Activated T-helper 1 cell treated with anti-CD3 and anti-CD28 coated beads, Interleukin-12 subunit alpha, Interleukin-12 subunit beta, Interleukin-2, Interleukin-4 antibody, amounts not matched to agents 30 ng/mL and 10 ng/mL and 1 ng/mL, durations not matched to agents 14 hours and 24 hours and 36 hours (primary cell): ENCODE measurements around the gene SHB. TPM values are rescaled to one million over a fixed set of nuclear protein-coding genes. Genes with fewer than 3 reads are reported as not detected.
"Not testable (repeated sequence)": the region's sequence is repeated elsewhere in the genome, so short reads cannot be mapped to it uniquely, and the experiment has no call there.

Experiments
- DNase-seq: peaks from one replicate; pipeline ENCODE4 v3.0.0; 2021; ENCODE audit warnings: low spot score
- H3K27ac Mint-ChIP-seq: one replicate; pipeline ENCODE4 v1.8.0; 2021; ENCODE audit warnings: mild to moderate bottlenecking, mixed read lengths
- H3K27me3 Mint-ChIP-seq: one replicate; pipeline ENCODE4 v1.8.0; 2022; ENCODE audit warnings: mild to moderate bottlenecking, moderate library complexity, mixed read lengths; ENCODE audit not compliant: insufficient read depth
- H3K36me3 Mint-ChIP-seq: one replicate; pipeline ENCODE4 v1.8.0; 2021; ENCODE audit warnings: low read depth, mixed read lengths
- H3K4me1 Mint-ChIP-seq: one replicate; pipeline ENCODE4 v1.8.0; 2021; ENCODE audit warnings: low read depth, mixed read lengths
- H3K4me3 Mint-ChIP-seq: one replicate; pipeline ENCODE4 v1.8.0; 2021; ENCODE audit warnings: mild to moderate bottlenecking, moderate library complexity, mixed read lengths
- H3K9me3 Mint-ChIP-seq: one replicate; pipeline ENCODE4 v1.8.0; 2021; ENCODE audit warnings: mixed read lengths
- intact Hi-C: fragments of 100-400 bp; cut with micrococcal nuclease; formaldehyde crosslinking; loops from one replicate; pipeline ENCODE4 v1.15.1; 2024
- total RNA-seq: library from RNA; stranded (reverse); gene quantifications from 2 replicates; pipeline ENCODE4 v1.2.3, GENCODE V29; 2022

The SHB gene
- total RNA-seq, 1 donor from 2014 or later: 1.7 TPM

DNA sequence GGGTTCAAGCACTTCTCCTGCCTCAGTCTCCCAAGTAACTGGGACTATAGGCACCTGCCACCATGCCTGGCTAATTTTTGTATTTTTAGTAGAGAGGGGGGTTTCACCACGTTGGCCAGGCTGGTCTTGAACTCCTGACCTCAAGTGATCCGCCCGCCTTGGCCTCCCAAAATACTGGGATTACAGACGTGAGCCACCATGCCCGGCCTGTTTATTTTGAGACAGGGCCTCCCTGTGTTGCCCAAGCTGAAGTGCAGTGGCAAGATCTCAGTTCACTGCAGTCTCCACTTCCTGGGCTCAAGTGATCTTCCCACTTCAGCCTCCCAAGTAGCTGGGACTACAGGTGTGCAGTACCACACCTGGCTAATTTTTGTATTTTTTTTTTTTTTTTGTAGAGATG lies 159.2 kb downstream of the SHB start:
- H3K36me3 Mint-ChIP-seq, H3K4me3 Mint-ChIP-seq, H3K27ac Mint-ChIP-seq, H3K9me3 Mint-ChIP-seq, DNase-seq, H3K27me3 Mint-ChIP-seq: not testable (repeated sequence)
- peaks cover 17% of the 10 kb centered on the region for H3K4me1 Mint-ChIP-seq
- intact Hi-C loops: loop anchor here (5.0 to 10.0 kb wide), 4 partner anchors 42 to 1425 kb away; no protein-coding TSS in a partner anchor

DNA sequence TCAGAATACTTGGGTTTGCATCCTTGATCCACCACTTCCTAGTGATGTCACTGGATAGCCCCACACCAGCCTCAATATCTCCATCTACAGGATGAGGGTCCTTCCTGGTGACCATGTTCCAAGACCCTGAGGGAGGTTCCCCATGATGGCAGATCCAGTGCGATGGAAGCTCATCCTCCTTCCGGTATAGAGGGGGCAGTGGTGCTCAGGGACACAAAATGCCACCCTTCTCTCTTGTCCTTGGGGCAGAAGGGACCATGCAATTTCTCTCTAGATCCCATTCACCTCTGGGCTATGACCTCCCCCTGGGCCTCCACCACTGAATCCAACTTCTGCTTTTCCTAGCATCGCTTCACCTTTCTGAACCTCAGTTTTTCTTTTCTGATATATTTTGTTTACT lies 159.7 kb downstream of the SHB start:
- Mint-ChIP-seq H3K36me3 (no peaks in the 10 kb centered on the region), H3K4me3 (no peak overlapping the region), H3K27ac (no peak overlapping the region), H3K27me3 (peaks cover 5% of the 10 kb centered on the region), H3K9me3 (no peaks in the 10 kb centered on the region), H3K4me1 (peaks cover 22% of the 10 kb centered on the region)
- intact Hi-C loops: loop anchor here (10.0 kb wide), 1 partner anchor 1425 kb away; no protein-coding TSS in a partner anchor
- no peak for DNase-seq

DNA sequence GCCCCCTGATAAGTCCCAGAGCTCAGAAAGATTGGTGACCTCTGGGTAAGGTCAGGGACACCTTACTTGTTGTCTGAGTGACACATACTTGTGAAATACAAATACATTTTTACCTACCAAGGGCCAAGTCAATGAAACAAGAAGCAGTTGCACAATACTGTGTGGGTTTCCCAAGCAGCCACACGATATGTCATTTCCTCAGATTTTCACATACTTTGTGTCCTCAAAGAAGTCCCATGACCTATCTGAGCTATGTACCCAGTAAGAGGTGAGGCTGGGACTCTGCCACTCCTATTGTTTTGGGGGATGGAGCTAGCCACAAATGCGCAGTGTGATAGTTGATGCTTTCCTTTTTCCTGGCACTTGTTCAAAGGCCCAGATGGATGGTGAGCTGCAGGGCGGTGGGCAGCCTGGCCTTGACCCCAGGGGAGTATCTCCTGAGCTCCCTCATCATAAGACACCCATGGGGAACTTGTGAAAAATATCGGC lies 160.3 kb downstream of the SHB start:
- no peaks in the 10 kb centered on the region for H3K9me3 Mint-ChIP-seq
- peaks cover 5% of the 10 kb centered on the region for H3K27me3 Mint-ChIP-seq
- H3K36me3 Mint-ChIP-seq: no peaks in the 10 kb centered on the region
- H3K4me1 Mint-ChIP-seq: peaks cover 24% of the 10 kb centered on the region
- no peak overlapping the region for H3K4me3 Mint-ChIP-seq
- intact Hi-C loops: loop anchor here (10.0 kb wide), 1 partner anchor 1424 kb away; no protein-coding TSS in a partner anchor
- no peak for DNase-seq
- H3K27ac Mint-ChIP-seq: no peak overlapping the region

DNA sequence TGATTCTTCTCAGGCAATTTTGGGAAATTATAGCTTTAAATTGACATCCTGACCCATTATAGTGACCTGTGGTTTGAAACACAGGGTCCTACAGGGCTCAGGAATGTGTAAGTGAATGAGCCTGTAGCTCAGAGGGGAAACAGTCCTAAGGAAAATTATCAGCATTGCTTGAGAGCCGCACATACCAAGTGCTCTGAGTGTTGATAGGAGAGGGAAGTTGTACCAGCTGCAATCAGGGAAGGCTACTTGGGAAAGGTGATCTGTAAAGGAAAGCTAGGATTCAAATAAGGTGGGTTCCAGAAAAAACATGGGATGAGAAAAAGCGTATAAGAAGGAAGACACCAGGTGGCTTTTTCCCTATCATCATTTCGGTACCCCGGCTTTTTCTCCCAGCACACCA lies 160.7 kb downstream of the SHB start:
- no peak overlapping the region for H3K4me3 Mint-ChIP-seq
- no peak for DNase-seq
- peaks cover 5% of the 10 kb centered on the region for H3K27me3 Mint-ChIP-seq
- peaks cover 20% of the 10 kb centered on the region for H3K4me1 Mint-ChIP-seq
- H3K9me3 Mint-ChIP-seq: no peaks in the 10 kb centered on the region
- intact Hi-C loops: loop anchor here (10.0 kb wide), 1 partner anchor 1423 kb away; no protein-coding TSS in a partner anchor
- H3K27ac Mint-ChIP-seq: no peak overlapping the region
- H3K36me3 Mint-ChIP-seq: no peaks in the 10 kb centered on the region

DNA sequence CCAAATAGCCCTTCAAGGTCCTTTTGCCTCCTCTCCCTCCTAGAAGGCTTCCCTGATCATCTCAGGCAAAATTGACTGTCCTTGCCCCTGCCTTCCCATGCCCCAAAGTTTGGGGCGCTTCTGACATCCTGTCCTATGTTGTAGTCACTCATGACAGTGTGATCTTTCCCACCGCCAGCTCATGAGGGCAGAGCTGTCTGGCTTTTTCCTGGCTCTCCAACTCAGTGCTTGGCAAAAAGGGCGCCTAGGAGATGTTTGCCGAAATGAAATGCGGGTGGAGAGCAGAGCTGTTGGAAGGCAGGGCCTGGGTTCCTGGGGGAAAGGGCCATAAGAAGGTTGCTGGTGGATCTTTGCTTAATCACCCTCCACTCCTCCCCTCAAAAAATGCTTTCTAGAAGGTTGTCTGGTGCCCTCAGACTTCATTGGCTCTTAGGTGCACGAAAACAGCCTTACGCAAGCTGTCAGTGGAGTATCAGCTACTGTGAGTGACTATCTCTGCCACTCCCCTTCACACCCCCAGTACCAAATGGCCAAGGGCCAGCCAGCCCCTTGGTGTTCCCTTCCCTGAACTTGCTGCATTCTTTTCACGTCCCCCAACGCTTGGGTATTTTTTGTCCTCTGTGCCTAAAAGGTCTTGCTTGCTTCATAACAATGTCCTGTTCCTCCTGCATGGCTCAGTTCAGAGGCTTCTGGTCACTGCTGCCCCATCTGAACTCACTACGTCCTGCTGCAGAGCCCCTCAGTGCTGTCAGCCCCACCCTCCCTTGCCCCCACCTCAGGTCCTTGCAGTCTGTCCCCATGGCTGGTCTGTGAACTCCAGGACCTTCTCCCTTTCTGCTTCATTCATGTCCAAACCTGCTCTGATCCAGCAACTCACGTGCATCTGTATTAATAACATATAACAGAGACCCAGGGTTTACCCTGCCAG lies 162.5 kb downstream of the SHB start:
- Mint-ChIP-seq H3K36me3 (no peaks in the 10 kb centered on the region), H3K4me1 (peaks cover 33% of the 10 kb centered on the region), H3K27me3 (peaks cover 5% of the 10 kb centered on the region), H3K4me3 (peak overlapping the region; percentile 16), H3K27ac (peak overlapping the region; percentile 67), H3K9me3 (no peaks in the 10 kb centered on the region)
- intact Hi-C loops: loop anchor here (10.0 kb wide), 1 partner anchor 1422 kb away; no protein-coding TSS in a partner anchor
- DNase-seq: no peak

DNA sequence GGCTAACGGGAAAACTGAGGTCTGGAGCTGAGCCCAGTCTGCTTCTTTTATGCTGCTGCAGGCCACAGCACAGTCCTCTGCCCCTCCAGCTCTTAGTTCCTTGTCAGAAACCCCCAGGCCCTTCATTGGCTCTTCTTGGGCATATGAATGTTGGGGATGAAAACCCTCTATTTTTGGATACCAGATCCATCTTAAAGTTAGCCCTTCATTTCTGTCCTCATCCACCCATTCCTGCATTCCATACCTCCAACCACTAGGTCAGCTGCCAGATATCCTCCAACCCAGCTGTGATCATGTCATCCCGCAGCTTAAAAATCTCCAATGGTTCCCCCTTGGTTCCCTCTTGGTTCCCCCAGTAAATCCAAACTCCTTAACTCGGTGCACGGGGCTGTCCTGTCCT lies 163.3 kb downstream of the SHB start:
- Mint-ChIP-seq H3K4me3 (peak overlapping the region; percentile 16), H3K9me3 (no peaks in the 10 kb centered on the region), H3K4me1 (peaks cover 34% of the 10 kb centered on the region), H3K27me3 (peaks cover 5% of the 10 kb centered on the region), H3K36me3 (peaks cover under 1% of the 10 kb centered on the region), H3K27ac (peak overlapping the region; percentile 6)
- intact Hi-C loops: loop anchor here (2.0 to 10.0 kb wide), 3 partner anchors 487 to 1505 kb away; partner anchors contain the start of genes ALDH1B1 and RNF38
- no peak for DNase-seq

DNA sequence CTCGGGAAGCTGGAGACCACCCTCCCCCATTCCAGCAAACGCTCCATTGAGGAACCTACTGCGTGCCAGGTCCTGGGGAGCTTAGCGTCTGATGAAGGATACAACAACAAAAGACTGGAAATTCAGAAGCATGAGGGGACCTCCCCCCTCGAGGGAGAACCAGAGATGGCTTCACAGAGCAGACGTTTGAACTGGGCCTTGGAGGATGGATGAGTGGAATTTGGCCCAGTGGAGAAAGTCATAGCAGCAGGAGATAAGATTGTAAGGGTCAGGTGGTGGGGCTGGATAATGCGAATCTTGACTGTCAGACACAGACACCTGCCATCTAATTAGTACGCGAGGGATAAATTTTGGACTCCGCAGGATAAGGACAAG lies 163.9 kb downstream of the SHB start:
- Mint-ChIP-seq H3K27ac (no peak overlapping the region), H3K36me3 (peaks cover 2% of the 10 kb centered on the region), H3K9me3 (no peaks in the 10 kb centered on the region), H3K4me3 (no peak overlapping the region), H3K27me3 (peaks cover 5% of the 10 kb centered on the region), H3K4me1 (peaks cover 38% of the 10 kb centered on the region)
- no peak for DNase-seq
- intact Hi-C loops: loop anchor here (2.0 to 10.0 kb wide), 3 partner anchors 488 to 1504 kb away; partner anchors contain the start of genes ALDH1B1 and RNF38

DNA sequence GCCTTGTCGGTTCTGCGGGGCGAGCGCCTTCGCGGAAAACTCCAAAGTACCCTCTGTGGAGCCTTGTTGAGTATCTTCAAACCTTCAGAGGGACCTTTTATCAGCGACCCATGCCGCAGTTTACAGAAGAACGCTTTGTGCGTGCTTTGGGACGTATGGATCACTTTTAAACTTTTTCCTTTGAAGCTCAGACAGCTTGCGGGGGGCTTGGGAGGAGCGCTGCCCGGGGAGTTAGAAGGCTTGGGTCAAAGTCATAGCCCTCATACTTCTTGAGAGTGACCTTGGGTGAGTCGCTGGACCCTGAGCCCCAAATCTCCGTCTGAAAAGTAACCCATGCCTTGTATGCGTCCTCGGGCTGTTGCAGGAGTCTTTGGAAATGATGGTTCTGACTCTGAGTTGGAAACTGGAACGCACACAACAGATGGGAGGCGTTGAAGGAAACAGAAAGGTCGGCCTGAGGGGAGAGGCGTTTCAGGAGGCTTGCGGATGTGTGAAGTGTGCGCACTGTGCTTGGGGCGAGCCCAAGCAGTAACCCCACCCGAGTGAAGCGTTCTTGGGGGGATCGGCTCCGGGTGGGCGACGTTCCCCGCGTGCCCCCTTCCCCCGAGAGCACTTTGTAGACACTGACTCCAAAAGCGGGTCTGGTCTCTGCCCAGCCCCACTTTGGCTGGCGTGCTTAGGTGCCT lies 164.4 kb downstream of the SHB start:
- Mint-ChIP-seq H3K27me3 (peaks cover 5% of the 10 kb centered on the region), H3K27ac (peak overlapping the region; percentile 94), H3K4me1 (peaks cover 38% of the 10 kb centered on the region), H3K36me3 (peaks cover 2% of the 10 kb centered on the region), H3K9me3 (no peaks in the 10 kb centered on the region), H3K4me3 (peak overlapping the region; percentile 90)
- intact Hi-C loops: loop anchor here (1.0 to 10.0 kb wide), 10 partner anchors 67 to 1504 kb away; partner anchors contain the start of genes ALDH1B1, DCAF10, EXOSC3 and RNF38
- no peak for DNase-seq

DNA sequence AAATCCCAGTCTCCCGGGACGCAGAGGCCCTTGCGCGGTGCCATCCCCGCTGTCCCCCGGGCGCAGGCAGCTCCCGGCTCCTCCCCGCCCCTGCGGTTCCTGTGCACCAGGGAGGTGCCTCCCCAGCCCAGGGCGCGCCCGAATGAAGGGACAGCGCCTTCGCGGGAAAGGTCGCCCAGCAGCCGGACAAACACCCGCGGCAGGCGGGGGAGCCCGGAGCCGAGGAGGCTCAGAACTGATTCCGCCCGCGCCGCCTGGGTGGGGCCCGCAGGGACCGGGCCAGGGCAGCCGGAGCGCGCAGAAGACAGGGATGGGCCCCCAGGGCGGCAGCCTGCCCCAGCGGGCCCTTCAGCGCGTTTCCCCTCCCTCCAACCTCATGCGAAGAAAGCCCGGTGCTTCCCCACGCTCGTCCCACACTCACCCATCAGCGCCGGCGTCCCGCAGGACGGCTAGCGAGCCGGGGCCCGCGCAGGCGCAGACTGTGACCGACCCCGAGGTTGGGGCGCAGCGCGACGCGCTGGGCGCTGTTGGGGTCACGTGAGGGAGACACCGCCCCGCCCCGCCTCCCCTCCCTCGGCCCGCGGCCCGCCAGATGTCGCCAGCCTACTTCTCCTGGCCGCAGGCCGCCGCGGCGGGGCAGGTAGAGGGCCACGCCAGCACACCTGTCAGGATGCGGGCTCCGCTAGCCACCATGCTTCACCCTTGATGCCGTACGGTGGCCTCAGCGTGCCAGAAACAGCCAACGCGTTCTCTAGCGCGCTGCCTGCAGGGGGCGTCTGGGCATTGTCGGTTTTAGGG lies 165.2 kb downstream of the SHB start, which contains the start of gene SLC25A51:
Gene SLC25A51, minus strand, starts transcription at position 481 of the 798 bp plus-strand sequence. CDS start 15,577 bp downstream, outside the sequence.
- H3K9me3 Mint-ChIP-seq: no peaks in the 10 kb centered on the region
- H3K4me1 Mint-ChIP-seq: peaks cover 35% of the 10 kb centered on the region
- peak; percentile 92 for DNase-seq
- H3K4me3 Mint-ChIP-seq: peak within 1 kb of the TSS; percentile 90
- H3K27me3 Mint-ChIP-seq: peaks cover 5% of the 10 kb centered on the region
- peaks cover 7% of the 10 kb centered on the region for H3K36me3 Mint-ChIP-seq
- H3K27ac Mint-ChIP-seq: peak within 1 kb of the TSS; percentile 94
- intact Hi-C loops: loop anchor here (1.0 to 10.0 kb wide), 11 partner anchors 67 to 1503 kb away; partner anchors contain the start of genes ALDH1B1, DCAF10, EXOSC3 and POLR1E

DNA sequence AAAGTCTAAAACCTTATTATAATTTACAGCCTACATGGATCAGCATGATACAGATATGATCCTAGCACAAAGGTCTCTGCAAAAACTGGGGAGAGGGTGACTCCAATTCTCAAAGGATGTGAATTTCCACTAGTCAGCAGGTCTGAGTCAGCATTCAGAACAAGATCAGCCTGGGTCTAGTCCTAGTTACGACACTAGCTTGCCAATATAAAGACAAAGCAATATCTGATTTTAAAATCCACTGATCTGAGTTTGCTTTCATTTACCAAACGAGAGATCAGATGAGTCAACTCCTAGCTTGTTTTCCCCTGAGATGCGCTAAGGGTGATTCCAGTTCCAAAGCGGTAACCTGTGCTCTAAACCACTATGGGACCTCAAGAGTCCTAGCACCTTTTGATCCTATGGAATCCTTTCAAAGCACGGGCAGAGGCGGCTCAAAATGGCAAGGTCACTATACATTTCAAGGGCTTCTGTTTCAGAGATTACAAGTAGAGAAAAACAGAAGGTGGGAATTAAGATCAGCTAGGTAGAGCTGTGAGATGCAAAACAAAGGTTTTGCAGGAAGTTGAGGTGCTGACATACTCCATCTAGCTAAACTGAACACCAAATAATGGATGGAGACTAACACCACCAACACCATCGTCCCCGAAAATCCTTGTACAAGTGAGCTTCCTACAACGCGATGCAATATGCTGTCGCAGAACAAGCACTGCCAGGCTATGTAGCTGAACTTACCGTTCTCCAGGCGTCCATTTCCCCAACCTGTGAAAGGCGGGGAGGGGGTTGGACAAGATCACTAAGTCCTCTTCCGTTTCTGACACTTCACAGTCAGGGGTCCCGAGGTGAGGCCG lies 166.0 kb downstream of the SHB start:
- Mint-ChIP-seq H3K27me3 (peaks cover 5% of the 10 kb centered on the region), H3K36me3 (peaks cover 9% of the 10 kb centered on the region), H3K27ac (peak overlapping the region; percentile 84), H3K4me1 (peaks cover 28% of the 10 kb centered on the region), H3K9me3 (no peaks in the 10 kb centered on the region), H3K4me3 (peak overlapping the region; percentile 90)
- DNase-seq: no peak
- intact Hi-C loops: loop anchor here (1.0 to 10.0 kb wide), 4 partner anchors 66 to 1418 kb away; partner anchors contain the start of genes POLR1E and ZBTB5

DNA sequence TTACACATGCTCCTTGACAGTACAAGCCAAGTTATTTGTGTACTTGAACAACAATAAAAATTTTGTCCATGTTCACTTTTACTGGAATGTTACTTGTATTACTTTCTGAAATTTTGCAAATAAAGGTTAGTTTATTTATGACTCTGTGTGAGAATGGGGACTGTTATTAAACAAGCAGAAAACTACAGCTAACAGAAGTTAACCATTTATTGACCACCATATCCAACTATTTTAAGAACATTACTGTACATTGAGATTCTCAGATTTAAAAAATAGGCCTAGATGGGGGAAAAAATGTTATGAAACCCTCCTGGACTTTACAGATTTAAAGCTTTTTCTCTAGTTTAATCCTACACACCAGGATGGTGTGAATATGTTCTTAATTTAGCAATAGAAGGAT lies 166.9 kb downstream of the SHB start:
- intact Hi-C loops: loop anchor here (5.0 to 10.0 kb wide), 3 partner anchors 65 to 1417 kb away; partner anchors contain the start of gene ZBTB5
- H3K4me1 Mint-ChIP-seq: peaks cover 33% of the 10 kb centered on the region
- no peak for DNase-seq
- H3K4me3 Mint-ChIP-seq: peak overlapping the region; percentile 90
- H3K27ac Mint-ChIP-seq: no peak overlapping the region
- H3K36me3 Mint-ChIP-seq: peaks cover 14% of the 10 kb centered on the region
- peaks cover 5% of the 10 kb centered on the region for H3K27me3 Mint-ChIP-seq
- no peaks in the 10 kb centered on the region for H3K9me3 Mint-ChIP-seq
